CD14-positive monocyte (primary cell): ENCODE measurements around the gene SUPT5H. TPM values are rescaled to one million over a fixed set of nuclear protein-coding genes. Genes with fewer than 3 reads are reported as not detected.

Source experiments
- DNase-seq, 3 donors: peaks; one replicate each; pipeline ENCODE4 v3.0.0-alpha.2; 2011 to 2022
- H2AFZ ChIP-seq: 2 replicates; pipeline ENCODE4 v1.6.0; 2012; ENCODE audit warnings: mild to moderate bottlenecking, low read depth, low read length, inconsistent platforms; ENCODE audit not compliant: insufficient read depth, poor library complexity, severe bottlenecking
- H3K27ac ChIP-seq, 2 donors: 1 replicate in 1 of 2; 2 replicates in 1 of 2; pipeline ENCODE4 v1.5.1; 2012 to 2013; ENCODE audit warnings: low read length in 2 of 2, control low read depth in 1 of 2, inconsistent platforms in 1 of 2, low read depth in 1 of 2, mild to moderate bottlenecking in 1 of 2
- H3K27me3 ChIP-seq, 2 donors: one replicate each; pipeline versions ENCODE4 v1.6.0 to v1.6.1; 2011 to 2013; ENCODE audit warnings: low read length in 2 of 2; ENCODE audit not compliant: control insufficient read depth in 2 of 2, insufficient read depth in 2 of 2
- H3K36me3 ChIP-seq, 2 donors: replicated peaks in 1 of 2; 1 replicate in 1 of 2; 2 replicates in 1 of 2; pipeline versions ENCODE4 v1.5.1 to v1.6.1; 2012 to 2013; ENCODE audit warnings: low read length in 2 of 2, control low read depth in 1 of 2, inconsistent platforms in 1 of 2, mild to moderate bottlenecking in 1 of 2; ENCODE audit not compliant: insufficient read depth in 2 of 2, control insufficient read depth in 1 of 2
- H3K4me1 ChIP-seq, 2 donors: 1 replicate in 1 of 2; 2 replicates in 1 of 2; pipeline versions ENCODE4 v1.5.1 to v1.6.1; 2012 to 2013; ENCODE audit warnings: low read length in 2 of 2, control low read depth in 1 of 2, inconsistent platforms in 1 of 2, mild to moderate bottlenecking in 1 of 2, moderate library complexity in 1 of 2; ENCODE audit not compliant: insufficient read depth in 2 of 2, control insufficient read depth in 1 of 2
- H3K4me2 ChIP-seq: replicated peaks from 2 replicates; pipeline ENCODE3; 2012; ENCODE audit warnings: low read length, moderate library complexity, mild to moderate bottlenecking; ENCODE audit not compliant: poor library complexity, severe bottlenecking; ENCODE audit errors: extremely low read depth
- H3K4me3 ChIP-seq, 3 experiments: fragments of 200-600 bp in 1 of 3; sonication (generic) in 1 of 3; replicated peaks in 1 of 3; 1 replicate in 2 of 3; 2 replicates in 1 of 3; pipeline ENCODE4 v1.5.1; 2011 to 2013; ENCODE audit warnings: low read length in 3 of 3, mild to moderate bottlenecking in 3 of 3, control low read depth in 2 of 3, low read depth in 2 of 3, inconsistent platforms in 1 of 3, moderate library complexity in 1 of 3
- H3K79me2 ChIP-seq: 2 replicates; pipeline ENCODE4 v1.6.0; 2012; ENCODE audit warnings: mild to moderate bottlenecking, control low read depth, inconsistent platforms, low read length, moderate library complexity; ENCODE audit not compliant: insufficient read depth
- H3K9ac ChIP-seq: 2 replicates; pipeline ENCODE4 v1.6.0; 2017; ENCODE audit warnings: low read length, mild to moderate bottlenecking; ENCODE audit not compliant: insufficient read depth, poor library complexity, severe bottlenecking
- H3K9me3 ChIP-seq, 2 donors: replicated peaks in 1 of 2; 1 replicate in 1 of 2; 2 replicates in 1 of 2; pipeline versions ENCODE4 v1.5.1 to v1.6.1; 2012 to 2013; ENCODE audit warnings: low read length in 2 of 2, control low read depth in 1 of 2; ENCODE audit not compliant: control insufficient read depth in 1 of 2, insufficient read depth in 1 of 2
- H4K20me1 ChIP-seq: 2 replicates; pipeline ENCODE4 v1.6.0; 2012; ENCODE audit warnings: mild to moderate bottlenecking, low read length, control low read depth, moderate library complexity; ENCODE audit not compliant: insufficient read depth
- H3K27ac Mint-ChIP-seq, 7 donors: one replicate each; pipeline ENCODE4 v1.8.0; 2020; ENCODE audit warnings: mild to moderate bottlenecking in 7 of 7, mixed read lengths in 7 of 7, moderate library complexity in 6 of 7, inconsistent platforms in 2 of 7
- H3K27me3 Mint-ChIP-seq, 3 donors: one replicate each; pipeline ENCODE4 v1.8.0; 2021 to 2022; ENCODE audit warnings: low read depth in 3 of 3, mild to moderate bottlenecking in 3 of 3, mixed read lengths in 3 of 3, moderate library complexity in 3 of 3, inconsistent platforms in 1 of 3
- H3K36me3 Mint-ChIP-seq, 2 donors: one replicate each; pipeline ENCODE4 v1.8.0; 2020; ENCODE audit warnings: mixed read lengths in 2 of 2, inconsistent platforms in 1 of 2, mild to moderate bottlenecking in 1 of 2
- H3K4me1 Mint-ChIP-seq: one replicate; pipeline ENCODE4 v1.8.0; 2020; ENCODE audit warnings: mild to moderate bottlenecking, mixed read lengths
- H3K4me3 Mint-ChIP-seq, 2 donors: one replicate each; pipeline ENCODE4 v1.8.0; 2020; ENCODE audit warnings: mild to moderate bottlenecking in 2 of 2, mixed read lengths in 2 of 2, moderate library complexity in 1 of 2
- H3K9me3 Mint-ChIP-seq, 7 donors: one replicate each; pipeline ENCODE4 v1.8.0; 2020 to 2022; ENCODE audit warnings: mixed read lengths in 7 of 7, mild to moderate bottlenecking in 6 of 7, moderate library complexity in 6 of 7, inconsistent platforms in 2 of 7
- CTCF ChIP-seq: fragments of 200-600 bp; IDR thresholded peaks from one replicate; pipeline ENCODE4 v1.8.0; 2022; ENCODE audit warnings: antibody characterized with exemption, mild to moderate bottlenecking
- WGBS: methylation state at CpG from one replicate; pipeline ENCODE4 v1.1.5; 2013; ENCODE audit warnings: missing lambda C conversion rate; ENCODE audit not compliant: insufficient coverage; 5-methylcytosine and 5-hydroxymethylcytosine counted together
- intact Hi-C, 2 donors: fragments of 100-400 bp; cut with micrococcal nuclease; formaldehyde crosslinking; loops; one replicate each; pipeline versions ENCODE4 v1.15.0 to v1.15.1; 2023
- polyA plus RNA-seq, 3 donors: library from polyadenylated mRNA; depleted of rRNA in 1 of 3; unstranded in 2 of 3; stranded (reverse) in 1 of 3; fragments of 300-500 nt in 2 of 3; fragments of >200 nt in 1 of 3; fragmentation: Illumina TruSeq in 2 of 3; gene quantifications; 1 replicate in 2 of 3; 2 replicates in 1 of 3; pipeline ENCODE4 v1.2.3, GENCODE V29; 2012 to 2021

Gene SUPT5H
- polyA plus RNA-seq, 3 donors = 43.6 to 83.2 (median 50.7) TPM

GRCh38 chr19:39463403-39463802 is 18.0 kb downstream of the SUPT5H start:
- Histone ChIP-seq H4K20me1 (peaks cover 49% of the 10 kb centered on the region), H3K9me3 (no peaks in the 10 kb centered on the region), H3K27me3 (no peaks in the 10 kb centered on the region), H3K79me2 (no peaks in the 10 kb centered on the region), H3K4me1 (no peaks in the 10 kb centered on the region), H3K4me3 (no peak overlapping the region), H2AFZ (no peak overlapping the region), H3K9ac (no peak overlapping the region), H3K36me3 (peaks cover 79 to 93% of the 10 kb centered on the region in 2 donors), H3K4me2 (no peak overlapping the region), H3K27ac (no peak overlapping the region)
- WGBS = 86% methylated on average over 1 of the region's 3 CpGs
- intact Hi-C loops = no loop called here
- no peak for TF ChIP-seq CTCF
- peaks cover 0 to 2% (median 0%) of the 10 kb centered on the region in 3 donors for H3K27me3 Mint-ChIP-seq
- peaks cover 79 to 92% of the 10 kb centered on the region in 2 donors for H3K36me3 Mint-ChIP-seq
- no peak overlapping the region for H3K4me3 Mint-ChIP-seq
- no peaks in the 10 kb centered on the region for H3K9me3 Mint-ChIP-seq
- DNase-seq = no peak
- peak overlapping the region in 1 of 7 donors; percentile 17 for H3K27ac Mint-ChIP-seq
- no peaks in the 10 kb centered on the region for H3K4me1 Mint-ChIP-seq

GRCh38 chr19:39465956-39466747 is 20.8 kb downstream of the SUPT5H start:
- peak overlapping the region in 1 of 7 donors; percentile 73 for H3K27ac Mint-ChIP-seq
- H3K36me3 Mint-ChIP-seq = peaks cover 80 to 92% of the 10 kb centered on the region in 2 donors
- no peak overlapping the region for H3K4me3 Mint-ChIP-seq

More at GRCh38 chr19:39465956-39466747, 20.8 kb downstream of the SUPT5H start:
- Histone ChIP-seq H3K36me3 (peaks cover 79 to 93% of the 10 kb centered on the region in 2 donors), H3K9me3 (no peaks in the 10 kb centered on the region), H3K27me3 (no peaks in the 10 kb centered on the region), H3K4me1 (no peaks in the 10 kb centered on the region), H3K27ac (no peak overlapping the region), H3K9ac (no peak overlapping the region), H4K20me1 (peaks cover 37% of the 10 kb centered on the region), H2AFZ (no peak overlapping the region), H3K4me3 (no peak overlapping the region), H3K79me2 (no peaks in the 10 kb centered on the region), H3K4me2 (no peak overlapping the region)
- no peaks in the 10 kb centered on the region for H3K9me3 Mint-ChIP-seq
- H3K27me3 Mint-ChIP-seq = no peaks in the 10 kb centered on the region
- WGBS = 99% methylated on average over 9 of the region's 18 CpGs
- TF ChIP-seq CTCF = no peak
- H3K4me1 Mint-ChIP-seq = no peaks in the 10 kb centered on the region
- intact Hi-C loops = no loop called here
- no peak for DNase-seq
